ENCODE measurements around the gene ELMO3.

DNA sequence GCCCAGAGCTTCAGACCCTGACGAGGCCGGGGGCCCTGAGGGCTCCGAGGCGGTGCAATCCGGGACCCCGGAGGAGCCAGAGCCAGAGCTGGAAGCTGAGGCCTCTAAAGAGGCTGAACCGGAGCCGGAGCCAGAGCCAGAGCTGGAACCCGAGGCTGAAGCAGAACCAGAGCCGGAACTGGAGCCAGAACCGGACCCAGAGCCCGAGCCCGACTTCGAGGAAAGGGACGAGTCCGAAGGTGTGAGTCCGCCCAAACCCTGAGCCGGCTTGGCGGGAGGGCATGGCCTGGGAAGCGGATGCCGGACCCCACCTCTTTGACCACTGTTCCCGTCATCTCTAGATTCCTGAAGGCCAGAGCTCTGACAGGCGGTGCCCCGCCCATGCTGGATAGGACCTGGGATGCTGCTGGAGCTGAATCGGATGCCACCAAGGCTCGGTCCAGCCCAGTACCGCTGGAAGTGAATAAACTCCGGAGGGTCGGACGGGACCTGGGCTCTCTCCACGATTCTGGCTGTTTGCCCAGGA, 24.2 kb upstream of the ELMO3 start:
- TF ChIP-seq POLR2A (IDR thresholded peaks at IDR 0.05; ENCODE audit: low read depth, low read length) (no peak), CTCF (IDR thresholded peaks at IDR 0.05; ENCODE audit: extremely low read depth in 1 of 2, insufficient read depth in 1 of 2, low read depth in 1 of 2, low read length in 2 of 2) (no peak), EZH2 (IDR thresholded peaks at IDR 0.05; ENCODE audit: borderline replicate concordance, low read depth, low read length, severe bottlenecking) (no peak), POLR2AphosphoS5 (IDR thresholded peaks at IDR 0.05; ENCODE audit: insufficient read depth, low read depth, low read length) (no peak), MYC (IDR thresholded peaks at IDR 0.05; ENCODE audit: low read depth, low read length) (no peak), FOS (IDR thresholded peaks at IDR 0.05; ENCODE audit: borderline replicate concordance, insufficient read depth, low read length) (no peak), JUN (IDR thresholded peaks at IDR 0.05; ENCODE audit: borderline replicate concordance, insufficient read depth, insufficient read length, low read depth) (no peak), GATA2 (IDR thresholded peaks at IDR 0.05; ENCODE audit: insufficient read depth, insufficient read length, low read depth, low read length) (no peak)
- TF ChIP-seq, protein P1, sequence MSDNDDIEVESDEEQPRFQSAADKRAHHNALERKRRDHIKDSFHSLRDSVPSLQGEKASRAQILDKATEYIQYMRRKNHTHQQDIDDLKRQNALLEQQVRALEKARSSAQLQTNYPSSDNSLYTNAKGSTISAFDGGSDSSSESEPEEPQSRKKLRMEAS (IDR thresholded peaks at IDR 0.05; ENCODE audit: insufficient read depth, insufficient read length) = no peak

Measured in endothelial cell of umbilical vein (primary cell).